CD14-positive monocyte (primary cell): Measurements from ENCODE around the gene ADRA2C. TPM values are rescaled to one million over a fixed set of nuclear protein-coding genes. Genes with fewer than 3 reads are reported as not detected.
A peak's percentile ranks its signal among the peaks of the same experiment; 100 is the strongest.

Source experiments
- DNase-seq, 3 donors: peaks; one replicate each; pipeline ENCODE4 v3.0.0-alpha.2; 2011 to 2022
- H2AFZ ChIP-seq: 2 replicates; pipeline ENCODE4 v1.6.0; 2012; ENCODE audit warnings: mild to moderate bottlenecking, low read depth, low read length, inconsistent platforms; ENCODE audit not compliant: insufficient read depth, poor library complexity, severe bottlenecking
- H3K27ac ChIP-seq, 2 donors: 1 replicate in 1 of 2; 2 replicates in 1 of 2; pipeline ENCODE4 v1.5.1; 2012 to 2013; ENCODE audit warnings: low read length in 2 of 2, control low read depth in 1 of 2, inconsistent platforms in 1 of 2, low read depth in 1 of 2, mild to moderate bottlenecking in 1 of 2
- H3K27me3 ChIP-seq, 2 donors: one replicate each; pipeline versions ENCODE4 v1.6.0 to v1.6.1; 2011 to 2013; ENCODE audit warnings: low read length in 2 of 2; ENCODE audit not compliant: control insufficient read depth in 2 of 2, insufficient read depth in 2 of 2
- H3K36me3 ChIP-seq, 2 donors: replicated peaks in 1 of 2; 1 replicate in 1 of 2; 2 replicates in 1 of 2; pipeline versions ENCODE4 v1.5.1 to v1.6.1; 2012 to 2013; ENCODE audit warnings: low read length in 2 of 2, control low read depth in 1 of 2, inconsistent platforms in 1 of 2, mild to moderate bottlenecking in 1 of 2; ENCODE audit not compliant: insufficient read depth in 2 of 2, control insufficient read depth in 1 of 2
- H3K4me1 ChIP-seq, 2 donors: 1 replicate in 1 of 2; 2 replicates in 1 of 2; pipeline versions ENCODE4 v1.5.1 to v1.6.1; 2012 to 2013; ENCODE audit warnings: low read length in 2 of 2, control low read depth in 1 of 2, inconsistent platforms in 1 of 2, mild to moderate bottlenecking in 1 of 2, moderate library complexity in 1 of 2; ENCODE audit not compliant: insufficient read depth in 2 of 2, control insufficient read depth in 1 of 2
- H3K4me2 ChIP-seq: replicated peaks from 2 replicates; pipeline ENCODE3; 2012; ENCODE audit warnings: low read length, moderate library complexity, mild to moderate bottlenecking; ENCODE audit not compliant: poor library complexity, severe bottlenecking; ENCODE audit errors: extremely low read depth
- H3K4me3 ChIP-seq, 3 experiments: fragments of 200-600 bp in 1 of 3; sonication (generic) in 1 of 3; replicated peaks in 1 of 3; 1 replicate in 2 of 3; 2 replicates in 1 of 3; pipeline ENCODE4 v1.5.1; 2011 to 2013; ENCODE audit warnings: low read length in 3 of 3, mild to moderate bottlenecking in 3 of 3, control low read depth in 2 of 3, low read depth in 2 of 3, inconsistent platforms in 1 of 3, moderate library complexity in 1 of 3
- H3K79me2 ChIP-seq: 2 replicates; pipeline ENCODE4 v1.6.0; 2012; ENCODE audit warnings: mild to moderate bottlenecking, control low read depth, inconsistent platforms, low read length, moderate library complexity; ENCODE audit not compliant: insufficient read depth
- H3K9ac ChIP-seq: 2 replicates; pipeline ENCODE4 v1.6.0; 2017; ENCODE audit warnings: low read length, mild to moderate bottlenecking; ENCODE audit not compliant: insufficient read depth, poor library complexity, severe bottlenecking
- H3K9me3 ChIP-seq, 2 donors: replicated peaks in 1 of 2; 1 replicate in 1 of 2; 2 replicates in 1 of 2; pipeline versions ENCODE4 v1.5.1 to v1.6.1; 2012 to 2013; ENCODE audit warnings: low read length in 2 of 2, control low read depth in 1 of 2; ENCODE audit not compliant: control insufficient read depth in 1 of 2, insufficient read depth in 1 of 2
- H4K20me1 ChIP-seq: 2 replicates; pipeline ENCODE4 v1.6.0; 2012; ENCODE audit warnings: mild to moderate bottlenecking, low read length, control low read depth, moderate library complexity; ENCODE audit not compliant: insufficient read depth
- H3K27ac Mint-ChIP-seq, 7 donors: one replicate each; pipeline ENCODE4 v1.8.0; 2020; ENCODE audit warnings: mild to moderate bottlenecking in 7 of 7, mixed read lengths in 7 of 7, moderate library complexity in 6 of 7, inconsistent platforms in 2 of 7
- H3K27me3 Mint-ChIP-seq, 3 donors: one replicate each; pipeline ENCODE4 v1.8.0; 2021 to 2022; ENCODE audit warnings: low read depth in 3 of 3, mild to moderate bottlenecking in 3 of 3, mixed read lengths in 3 of 3, moderate library complexity in 3 of 3, inconsistent platforms in 1 of 3
- H3K36me3 Mint-ChIP-seq, 2 donors: one replicate each; pipeline ENCODE4 v1.8.0; 2020; ENCODE audit warnings: mixed read lengths in 2 of 2, inconsistent platforms in 1 of 2, mild to moderate bottlenecking in 1 of 2
- H3K4me1 Mint-ChIP-seq: one replicate; pipeline ENCODE4 v1.8.0; 2020; ENCODE audit warnings: mild to moderate bottlenecking, mixed read lengths
- H3K4me3 Mint-ChIP-seq, 2 donors: one replicate each; pipeline ENCODE4 v1.8.0; 2020; ENCODE audit warnings: mild to moderate bottlenecking in 2 of 2, mixed read lengths in 2 of 2, moderate library complexity in 1 of 2
- H3K9me3 Mint-ChIP-seq, 7 donors: one replicate each; pipeline ENCODE4 v1.8.0; 2020 to 2022; ENCODE audit warnings: mixed read lengths in 7 of 7, mild to moderate bottlenecking in 6 of 7, moderate library complexity in 6 of 7, inconsistent platforms in 2 of 7
- CTCF ChIP-seq: fragments of 200-600 bp; IDR thresholded peaks from one replicate; pipeline ENCODE4 v1.8.0; 2022; ENCODE audit warnings: antibody characterized with exemption, mild to moderate bottlenecking
- WGBS: methylation state at CpG from one replicate; pipeline ENCODE4 v1.1.5; 2013; ENCODE audit warnings: missing lambda C conversion rate; ENCODE audit not compliant: insufficient coverage; 5-methylcytosine and 5-hydroxymethylcytosine counted together
- intact Hi-C, 2 donors: fragments of 100-400 bp; cut with micrococcal nuclease; formaldehyde crosslinking; loops; one replicate each; pipeline versions ENCODE4 v1.15.0 to v1.15.1; 2023
- polyA plus RNA-seq, 3 donors: library from polyadenylated mRNA; depleted of rRNA in 1 of 3; unstranded in 2 of 3; stranded (reverse) in 1 of 3; fragments of 300-500 nt in 2 of 3; fragments of >200 nt in 1 of 3; fragmentation: Illumina TruSeq in 2 of 3; gene quantifications; 1 replicate in 2 of 3; 2 replicates in 1 of 3; pipeline ENCODE4 v1.2.3, GENCODE V29; 2012 to 2021

ADRA2C gene
- polyA plus RNA-seq, 3 donors, result not detected

DNA sequence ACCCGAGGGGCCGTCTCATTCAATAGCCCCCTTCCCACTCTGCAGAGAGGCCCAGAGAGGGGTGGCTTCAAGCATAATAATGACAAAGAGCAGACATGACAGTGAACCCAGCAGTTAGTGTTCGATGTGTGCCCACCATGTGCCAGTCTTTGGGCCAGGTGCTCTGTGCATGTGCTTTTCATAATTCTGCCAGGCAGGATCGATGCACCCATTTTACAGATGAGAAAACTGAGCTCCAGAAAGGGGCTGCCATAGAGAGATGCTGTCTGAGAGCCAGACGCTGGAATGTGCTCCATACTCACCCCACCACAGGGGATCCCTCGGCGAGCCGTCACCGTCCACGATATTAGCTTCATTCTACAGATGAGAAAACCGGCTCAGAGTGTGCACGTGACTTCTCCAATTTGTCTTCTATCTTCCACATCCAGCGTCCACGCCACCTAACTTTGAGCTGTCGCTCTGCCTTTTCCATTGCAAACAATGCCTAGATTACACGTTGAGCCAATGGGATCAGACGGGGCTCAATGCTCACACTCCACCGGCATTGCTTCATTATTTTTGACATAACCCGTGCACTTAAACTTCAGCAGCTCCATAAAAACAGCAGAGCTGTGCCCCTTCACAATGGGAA is 8.2 kb downstream of the ADRA2C start:
- H3K4me3 ChIP-seq, result no peak overlapping the region
- no peak overlapping the region for H3K4me3 Mint-ChIP-seq
- no peaks in the 10 kb centered on the region for H3K36me3 ChIP-seq
- no peaks in the 10 kb centered on the region for H3K4me1 Mint-ChIP-seq
- H3K79me2 ChIP-seq, result no peaks in the 10 kb centered on the region
- H3K9me3 Mint-ChIP-seq, result peaks cover 0 to 2% (median 1%) of the 10 kb centered on the region in 7 donors
- H3K4me1 ChIP-seq, result no peaks in the 10 kb centered on the region
- H2AFZ ChIP-seq, result no peak overlapping the region
- H4K20me1 ChIP-seq, result no peaks in the 10 kb centered on the region
- H3K27ac Mint-ChIP-seq, result peak overlapping the region in 1 of 7 donors; percentile 10
- no peak for DNase-seq
- no peaks in the 10 kb centered on the region for H3K36me3 Mint-ChIP-seq
- no peaks in the 10 kb centered on the region for H3K9me3 ChIP-seq
- H3K27me3 ChIP-seq, result peaks cover 0 to 5% of the 10 kb centered on the region in 2 donors
- peaks cover 2 to 25% (median 21%) of the 10 kb centered on the region in 3 donors for H3K27me3 Mint-ChIP-seq
- WGBS, result 91% methylated on average over 16 of the region's 19 CpGs
- H3K9ac ChIP-seq, result no peak overlapping the region
- intact Hi-C loops, result no loop called here
- no peak for TF ChIP-seq CTCF
- H3K4me2 ChIP-seq, result no peak overlapping the region
- no peak overlapping the region for H3K27ac ChIP-seq

- H3K27me3 ChIP-seq, result peaks cover 0 to 2% of the 10 kb centered on the region in 2 donors
- 70% methylated on average over 16 of the region's 16 CpGs for WGBS
- no peaks in the 10 kb centered on the region for H3K36me3 Mint-ChIP-seq
- H3K4me1 Mint-ChIP-seq, result no peaks in the 10 kb centered on the region
- peaks cover 0 to 2% (median 1%) of the 10 kb centered on the region in 7 donors for H3K9me3 Mint-ChIP-seq
- H3K4me3 Mint-ChIP-seq, result no peak overlapping the region
- intact Hi-C loops, result no loop called here
- H3K36me3 ChIP-seq, result no peaks in the 10 kb centered on the region
- TF ChIP-seq CTCF, result no peak
- H3K27ac ChIP-seq, result no peak overlapping the region
- H3K27ac Mint-ChIP-seq, result no peak overlapping the region
- H2AFZ ChIP-seq, result no peak overlapping the region
- no peak for DNase-seq
- H3K4me3 ChIP-seq, result no peak overlapping the region
- H4K20me1 ChIP-seq, result no peaks in the 10 kb centered on the region
- peaks cover 2 to 21% (median 17%) of the 10 kb centered on the region in 3 donors for H3K27me3 Mint-ChIP-seq
- no peaks in the 10 kb centered on the region for H3K79me2 ChIP-seq
- H3K9ac ChIP-seq, result no peak overlapping the region
- H3K9me3 ChIP-seq, result no peaks in the 10 kb centered on the region
- no peak overlapping the region for H3K4me2 ChIP-seq
- no peaks in the 10 kb centered on the region for H3K4me1 ChIP-seq
These were observed 8.8 kb downstream of the ADRA2C start for GRCh38 chr4:3775005-3775404.
